ENCODE measurements around the gene MAP7D2. TPM values are rescaled to one million over a fixed set of nuclear protein-coding genes. Genes with fewer than 3 reads are reported as not detected.
"Not testable (repeated sequence)": the region's sequence is repeated elsewhere in the genome, so short reads cannot be mapped to it uniquely, and the experiment has no call there.

Gene MAP7D2
- total RNA-seq (2014; rRNA removed; shearing (Covaris generic)) = 0.03 TPM in 1 of 2 replicates, not detected in the other

GRCh38 chrX:20116577-20117240 lies at the start of gene MAP7D2:
Gene MAP7D2 (minus strand): TSS chrX:20116907. CDS start chrX:20116879, 28 bp downstream.
- DNase-seq (ENCODE audit: low spot score) = no peak

- not testable (repeated sequence) for DNase-seq (ENCODE audit: low spot score)
Measured at GRCh38 chrX:20162516-20162915, 45.8 kb upstream of the MAP7D2 start.

- no peak for DNase-seq (ENCODE audit: low spot score)
Measured at GRCh38 chrX:20159797-20160385, 43.2 kb upstream of the MAP7D2 start.

- DNase-seq (ENCODE audit: low spot score) = no peak
Measured at GRCh38 chrX:20151689-20152088, 35.0 kb upstream of the MAP7D2 start.

- DNase-seq (ENCODE audit: low spot score) = no peak
Measured at GRCh38 chrX:20149326-20149725, 32.6 kb upstream of the MAP7D2 start.

GRCh38 chrX:20147561-20147960 lies 30.9 kb upstream of the MAP7D2 start:
- no peak for DNase-seq (ENCODE audit: low spot score)

GRCh38 chrX:20144491-20144890 lies 27.8 kb upstream of the MAP7D2 start:
- DNase-seq (ENCODE audit: low spot score) = no peak

GRCh38 chrX:20143561-20143960 lies 26.9 kb upstream of the MAP7D2 start:
- no peak for DNase-seq (ENCODE audit: low spot score)

- no peak for DNase-seq (ENCODE audit: low spot score)
Measured at GRCh38 chrX:20143111-20143510, 26.4 kb upstream of the MAP7D2 start.

GRCh38 chrX:20141281-20142220 lies 24.8 kb upstream of the MAP7D2 start, which contains the start of gene EIF1AX:
Gene EIF1AX (minus strand): TSS chrX:20141838. CDS start chrX:20141640, 198 bp downstream.
- peak; percentile 99 for DNase-seq (ENCODE audit: low spot score)

GRCh38 chrX:20140420-20140819 lies 23.7 kb upstream of the MAP7D2 start:
- no peak for DNase-seq (ENCODE audit: low spot score)

- DNase-seq (ENCODE audit: low spot score) = no peak
Measured at GRCh38 chrX:20139966-20140365, 23.3 kb upstream of the MAP7D2 start.

GRCh38 chrX:20135944-20136343 lies 19.2 kb upstream of the MAP7D2 start:
- DNase-seq (ENCODE audit: low spot score) = no peak

GRCh38 chrX:20132666-20133065 lies 16.0 kb upstream of the MAP7D2 start:
- no peak for DNase-seq (ENCODE audit: low spot score)

GRCh38 chrX:20130357-20130756 lies 13.7 kb upstream of the MAP7D2 start:
- no peak for DNase-seq (ENCODE audit: low spot score)

GRCh38 chrX:20129547-20129946 lies 12.8 kb upstream of the MAP7D2 start:
- no peak for DNase-seq (ENCODE audit: low spot score)

GRCh38 chrX:20128670-20129069 lies 12.0 kb upstream of the MAP7D2 start:
- no peak for DNase-seq (ENCODE audit: low spot score)

- DNase-seq (ENCODE audit: low spot score) = not testable (repeated sequence)
Measured at GRCh38 chrX:20127440-20127839, 10.7 kb upstream of the MAP7D2 start.

GRCh38 chrX:20126833-20127232 lies 10.1 kb upstream of the MAP7D2 start:
- not testable (repeated sequence) for DNase-seq (ENCODE audit: low spot score)

- DNase-seq (ENCODE audit: low spot score) = no peak
Measured at GRCh38 chrX:20124964-20125363, 8.3 kb upstream of the MAP7D2 start.

- DNase-seq (ENCODE audit: low spot score) = no peak
Measured at GRCh38 chrX:20118065-20118824, 1.5 kb upstream of the MAP7D2 start.

Measured in HT-29 (cell line).